ENCODE results near the gene HLA-G. TPM values are rescaled to one million over a fixed set of nuclear protein-coding genes. Genes with fewer than 3 reads are reported as not detected.

HLA-G gene
- total RNA-seq, 4 donors from 2014 or later = 0.18 to 0.27 TPM; not detected in 2

DNA sequence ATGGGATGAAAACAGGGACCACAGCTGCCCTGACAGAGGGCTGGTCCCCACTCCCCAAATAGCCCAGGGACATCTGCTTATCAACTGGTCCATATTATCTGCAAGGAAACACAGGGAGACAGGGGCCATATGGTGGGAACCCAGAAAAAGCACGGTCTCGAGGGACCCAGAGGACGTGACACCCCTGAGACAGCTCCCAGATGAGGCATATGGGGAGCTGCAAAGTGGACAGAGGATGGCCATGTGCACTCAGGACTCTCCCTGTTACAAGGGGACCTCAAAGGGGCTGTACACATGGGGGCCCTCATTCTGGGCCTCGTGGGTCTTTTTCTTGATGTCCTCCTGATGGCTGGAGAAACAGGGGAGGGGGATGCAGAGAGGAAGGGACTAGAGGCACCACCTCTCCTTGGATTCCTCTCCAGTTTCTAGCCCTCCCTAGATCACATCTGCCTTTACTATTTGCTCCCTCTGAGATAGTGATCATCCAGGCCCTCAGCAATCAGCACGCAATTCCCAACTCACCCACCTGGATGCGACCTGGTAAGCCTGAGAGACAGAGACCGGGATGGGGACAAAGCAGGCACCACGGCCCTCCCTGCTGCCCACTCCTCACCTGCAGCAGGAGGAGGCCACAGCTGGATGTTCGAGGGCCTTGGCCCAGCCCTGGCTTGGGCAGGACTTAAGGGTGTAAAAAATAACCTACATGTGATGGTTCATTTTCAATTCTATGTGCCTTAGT is 13.1 kb upstream of the HLA-G start:
- no peaks in the 10 kb centered on the region for H3K36me3 ChIP-seq
- intact Hi-C loops (cut with DNase I) = no loop called here
- no peaks in the 10 kb centered on the region for H3K9me3 ChIP-seq
- no peak overlapping the region for H3K27ac ChIP-seq
- no peak overlapping the region for H3K4me3 ChIP-seq
- H3K4me1 ChIP-seq = no peaks in the 10 kb centered on the region
- TF ChIP-seq POLR2A (IDR thresholded peaks at IDR 0.05) = no peak
- TF ChIP-seq, protein P1, sequence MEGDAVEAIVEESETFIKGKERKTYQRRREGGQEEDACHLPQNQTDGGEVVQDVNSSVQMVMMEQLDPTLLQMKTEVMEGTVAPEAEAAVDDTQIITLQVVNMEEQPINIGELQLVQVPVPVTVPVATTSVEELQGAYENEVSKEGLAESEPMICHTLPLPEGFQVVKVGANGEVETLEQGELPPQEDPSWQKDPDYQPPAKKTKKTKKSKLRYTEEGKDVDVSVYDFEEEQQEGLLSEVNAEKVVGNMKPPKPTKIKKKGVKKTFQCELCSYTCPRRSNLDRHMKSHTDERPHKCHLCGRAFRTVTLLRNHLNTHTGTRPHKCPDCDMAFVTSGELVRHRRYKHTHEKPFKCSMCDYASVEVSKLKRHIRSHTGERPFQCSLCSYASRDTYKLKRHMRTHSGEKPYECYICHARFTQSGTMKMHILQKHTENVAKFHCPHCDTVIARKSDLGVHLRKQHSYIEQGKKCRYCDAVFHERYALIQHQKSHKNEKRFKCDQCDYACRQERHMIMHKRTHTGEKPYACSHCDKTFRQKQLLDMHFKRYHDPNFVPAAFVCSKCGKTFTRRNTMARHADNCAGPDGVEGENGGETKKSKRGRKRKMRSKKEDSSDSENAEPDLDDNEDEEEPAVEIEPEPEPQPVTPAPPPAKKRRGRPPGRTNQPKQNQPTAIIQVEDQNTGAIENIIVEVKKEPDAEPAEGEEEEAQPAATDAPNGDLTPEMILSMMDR (IDR thresholded peaks at IDR 0.05) = no peak
- no peak for DNase-seq
- 67 to 84% methylated on average over 6 of the region's 9 CpGs for WGBS, 2 donors
- peaks cover 0 to 13% (median 0%) of the 10 kb centered on the region in 4 donors for H3K27me3 ChIP-seq

DNA sequence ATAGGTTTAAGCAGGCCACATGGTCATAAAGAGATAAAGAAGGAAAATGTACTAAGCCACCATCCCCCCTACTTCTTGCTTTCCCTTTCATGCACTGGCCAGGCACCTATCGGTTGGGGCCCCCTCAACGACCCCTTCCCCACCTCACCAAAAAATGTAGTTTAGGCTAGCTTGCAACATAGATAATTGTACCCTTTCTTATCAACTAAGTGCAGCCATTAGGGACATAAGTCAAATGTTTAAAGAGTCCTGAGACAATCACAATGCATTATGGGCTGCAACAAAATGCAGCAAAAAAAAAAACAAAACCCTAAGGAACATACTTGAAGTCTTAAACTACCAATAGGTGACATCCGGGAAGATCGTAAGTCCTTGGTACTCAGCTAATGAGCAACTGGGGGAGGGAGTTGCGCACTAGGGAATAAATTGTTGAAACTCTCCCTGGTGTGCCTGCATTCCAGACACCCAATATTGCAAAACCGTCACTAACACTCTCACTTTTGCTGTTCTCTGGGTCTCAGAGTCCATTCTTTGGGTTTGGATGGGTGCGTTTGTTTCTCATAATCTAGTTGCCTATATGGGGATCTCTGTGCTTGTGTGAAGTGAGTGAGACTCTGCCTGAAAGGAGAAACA is 12.4 kb upstream of the HLA-G start:
- intact Hi-C loops (cut with DNase I) = no loop called here
- Histone ChIP-seq H3K4me3 (no peak overlapping the region), H3K36me3 (no peaks in the 10 kb centered on the region), H3K9me3 (no peaks in the 10 kb centered on the region), H3K4me1 (no peaks in the 10 kb centered on the region), H3K27ac (no peak overlapping the region), H3K27me3 (peaks cover 0 to 14% (median 0%) of the 10 kb centered on the region in 4 donors)
- TF ChIP-seq POLR2A (IDR thresholded peaks at IDR 0.05) = no peak
- WGBS, 2 donors = 77 to 79% methylated on average over 6 of the region's 7 CpGs
- DNase-seq = no peak

DNA sequence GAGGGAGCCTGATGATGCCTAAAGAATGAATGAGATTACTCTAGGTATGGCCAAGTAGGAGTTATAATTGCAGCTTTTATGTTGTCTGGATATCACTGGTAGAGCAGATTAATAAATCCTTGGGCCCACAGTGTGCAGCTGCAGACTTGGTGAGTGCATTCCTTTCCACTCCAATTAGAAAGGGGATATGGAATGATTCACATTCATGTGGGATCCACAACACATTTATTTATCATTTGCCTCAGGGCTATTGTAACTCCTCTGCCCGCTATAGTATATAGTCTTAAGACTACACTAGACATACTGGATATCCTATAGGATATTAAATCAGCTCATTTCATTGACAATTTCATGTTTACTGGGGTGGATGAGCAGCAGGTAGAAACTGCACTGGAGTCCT is 11.6 kb upstream of the HLA-G start:
- H3K9me3 ChIP-seq = no peaks in the 10 kb centered on the region
- 38 to 40% methylated on average over 1 of the region's 1 CpG for WGBS, 2 donors
- intact Hi-C loops (cut with DNase I) = no loop called here
- no peak overlapping the region for H3K27ac ChIP-seq
- no peak overlapping the region for H3K4me3 ChIP-seq
- no peak for TF ChIP-seq POLR2A (IDR thresholded peaks at IDR 0.05)
- TF ChIP-seq, protein P1 (IDR thresholded peaks at IDR 0.05) = no peak
- peaks cover 0 to 18% (median 0%) of the 10 kb centered on the region in 4 donors for H3K27me3 ChIP-seq
- DNase-seq = no peak
- no peaks in the 10 kb centered on the region for H3K36me3 ChIP-seq
- no peaks in the 10 kb centered on the region for H3K4me1 ChIP-seq

GRCh38 chr6:29818892-29819291 is 8.7 kb upstream of the HLA-G start:
- Histone ChIP-seq H3K27me3 (peaks cover 0 to 43% (median 0%) of the 10 kb centered on the region in 4 donors), H3K9me3 (no peaks in the 10 kb centered on the region), H3K4me3 (no peak overlapping the region), H3K27ac (no peak overlapping the region), H3K4me1 (no peaks in the 10 kb centered on the region), H3K36me3 (no peaks in the 10 kb centered on the region)
- intact Hi-C loops (cut with DNase I) = no loop called here
- WGBS, 2 donors = 80 to 83% methylated on average over 4 of the region's 4 CpGs
- DNase-seq = no peak
- TF ChIP-seq, protein P1 (IDR thresholded peaks at IDR 0.05) = no peak
- TF ChIP-seq POLR2A (IDR thresholded peaks at IDR 0.05) = no peak

DNA sequence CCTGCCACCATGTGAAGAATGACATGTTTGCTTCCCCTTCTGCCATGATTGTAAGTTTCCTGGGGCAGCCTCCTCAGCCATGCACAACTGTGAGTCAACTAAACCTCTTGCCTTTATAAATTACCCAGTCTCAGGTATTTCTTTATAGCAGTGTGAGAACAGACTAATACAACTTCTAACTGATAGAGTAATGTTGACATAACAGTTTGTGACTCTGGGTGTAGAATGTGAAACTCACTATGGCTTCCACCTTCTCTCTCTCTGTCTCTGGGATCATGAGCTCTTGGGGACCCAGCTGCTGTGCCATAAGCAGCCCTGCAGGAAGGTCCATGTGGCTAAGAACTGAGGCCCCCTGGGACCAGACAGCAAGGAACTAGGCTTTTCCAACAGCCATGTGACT is 3.5 kb upstream of the HLA-G start:
- TF ChIP-seq, protein P1 (IDR thresholded peaks at IDR 0.05) = no peak
- no peak for TF ChIP-seq POLR2A (IDR thresholded peaks at IDR 0.05)
- no peak overlapping the region for H3K27ac ChIP-seq
- H3K9me3 ChIP-seq = no peaks in the 10 kb centered on the region
- H3K36me3 ChIP-seq = no peaks in the 10 kb centered on the region
- no peak overlapping the region for H3K4me3 ChIP-seq
- intact Hi-C loops (cut with DNase I) = no loop called here
- H3K4me1 ChIP-seq = peaks cover 7 to 14% (median 9%) of the 10 kb centered on the region in 3 donors
- H3K27me3 ChIP-seq = peaks cover 0 to 79% (median 12%) of the 10 kb centered on the region in 4 donors
- no peak for DNase-seq
